A549 (cell line): ENCODE measurements around the gene MADD.

Source experiments
- EP300 ChIP-seq, 2 experiments: fragments of >200 bp; sonication (Bioruptor Twin); formaldehyde crosslinking; IDR thresholded peaks; 2 replicates in 1 of 2; 3 replicates in 1 of 2; pipeline ENCODE4 v1.6.1; 2016 to 2017
- TF ChIP-seq, protein P1 (sequence below): fragments of >200 bp; sonication (Bioruptor Twin); formaldehyde crosslinking; IDR thresholded peaks from 3 replicates; pipeline ENCODE4 v1.5.1; 2016
- TF ChIP-seq, protein P2 (sequence below): fragments of 250-450 bp; sonication (Bioruptor Pico); IDR thresholded peaks from 2 replicates; pipeline ENCODE4 v1.5.0; 2021; ENCODE audit warnings: mild to moderate bottlenecking, moderate library complexity, borderline replicate concordance

DNA sequence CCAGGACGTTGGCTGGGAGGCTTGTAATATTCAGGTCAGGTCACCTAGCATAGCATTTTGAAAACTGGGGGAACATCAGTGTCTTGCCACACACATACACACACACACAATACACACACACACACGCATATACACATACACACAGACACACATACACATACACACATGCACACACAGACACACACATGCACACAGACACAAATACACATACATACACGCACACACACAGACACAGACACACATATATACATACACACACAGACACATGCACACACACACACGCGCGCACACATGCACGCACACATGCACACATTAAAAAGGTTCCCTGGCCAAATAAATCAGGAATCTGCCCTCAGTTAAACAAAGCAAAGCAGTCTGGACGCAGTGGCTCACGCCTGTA lies 70.1 kb downstream of the MADD start:
- TF ChIP-seq EP300 (IDR thresholded peaks at IDR 0.05), result no peak
- TF ChIP-seq, protein P1, sequence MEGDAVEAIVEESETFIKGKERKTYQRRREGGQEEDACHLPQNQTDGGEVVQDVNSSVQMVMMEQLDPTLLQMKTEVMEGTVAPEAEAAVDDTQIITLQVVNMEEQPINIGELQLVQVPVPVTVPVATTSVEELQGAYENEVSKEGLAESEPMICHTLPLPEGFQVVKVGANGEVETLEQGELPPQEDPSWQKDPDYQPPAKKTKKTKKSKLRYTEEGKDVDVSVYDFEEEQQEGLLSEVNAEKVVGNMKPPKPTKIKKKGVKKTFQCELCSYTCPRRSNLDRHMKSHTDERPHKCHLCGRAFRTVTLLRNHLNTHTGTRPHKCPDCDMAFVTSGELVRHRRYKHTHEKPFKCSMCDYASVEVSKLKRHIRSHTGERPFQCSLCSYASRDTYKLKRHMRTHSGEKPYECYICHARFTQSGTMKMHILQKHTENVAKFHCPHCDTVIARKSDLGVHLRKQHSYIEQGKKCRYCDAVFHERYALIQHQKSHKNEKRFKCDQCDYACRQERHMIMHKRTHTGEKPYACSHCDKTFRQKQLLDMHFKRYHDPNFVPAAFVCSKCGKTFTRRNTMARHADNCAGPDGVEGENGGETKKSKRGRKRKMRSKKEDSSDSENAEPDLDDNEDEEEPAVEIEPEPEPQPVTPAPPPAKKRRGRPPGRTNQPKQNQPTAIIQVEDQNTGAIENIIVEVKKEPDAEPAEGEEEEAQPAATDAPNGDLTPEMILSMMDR, result no peak
- TF ChIP-seq, protein P2, sequence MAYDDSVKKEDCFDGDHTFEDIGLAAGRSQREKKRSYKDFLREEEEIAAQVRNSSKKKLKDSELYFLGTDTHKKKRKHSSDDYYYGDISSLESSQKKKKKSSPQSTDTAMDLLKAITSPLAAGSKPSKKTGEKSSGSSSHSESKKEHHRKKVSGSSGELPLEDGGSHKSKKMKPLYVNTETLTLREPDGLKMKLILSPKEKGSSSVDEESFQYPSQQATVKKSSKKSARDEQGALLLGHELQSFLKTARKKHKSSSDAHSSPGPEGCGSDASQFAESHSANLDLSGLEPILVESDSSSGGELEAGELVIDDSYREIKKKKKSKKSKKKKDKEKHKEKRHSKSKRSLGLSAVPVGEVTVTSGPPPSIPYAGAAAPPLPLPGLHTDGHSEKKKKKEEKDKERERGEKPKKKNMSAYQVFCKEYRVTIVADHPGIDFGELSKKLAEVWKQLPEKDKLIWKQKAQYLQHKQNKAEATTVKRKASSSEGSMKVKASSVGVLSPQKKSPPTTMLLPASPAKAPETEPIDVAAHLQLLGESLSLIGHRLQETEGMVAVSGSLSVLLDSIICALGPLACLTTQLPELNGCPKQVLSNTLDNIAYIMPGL, result no peak
